Activated naive CD8-positive, alpha-beta T cell treated with anti-CD3 and anti-CD28 coated beads for 36 hours (primary cell): ENCODE results near the gene SMARCC1. TPM values are rescaled to one million over a fixed set of nuclear protein-coding genes. Genes with fewer than 3 reads are reported as not detected.

Source experiments
- DNase-seq: peaks from one replicate; pipeline ENCODE4 v3.0.0; 2021
- H3K27ac Mint-ChIP-seq: one replicate; pipeline ENCODE4 v1.8.0; 2022; ENCODE audit warnings: mild to moderate bottlenecking, moderate library complexity, mixed read lengths
- H3K27me3 Mint-ChIP-seq: one replicate; pipeline ENCODE4 v1.8.0; 2022; ENCODE audit warnings: mild to moderate bottlenecking, mixed read lengths
- H3K36me3 Mint-ChIP-seq: one replicate; pipeline ENCODE4 v1.8.0; 2021; ENCODE audit warnings: mild to moderate bottlenecking, mixed read lengths
- H3K4me1 Mint-ChIP-seq: one replicate; pipeline ENCODE4 v1.8.0; 2021; ENCODE audit warnings: mixed read lengths
- H3K4me3 Mint-ChIP-seq: one replicate; pipeline ENCODE4 v1.8.0; 2022; ENCODE audit warnings: mild to moderate bottlenecking, moderate library complexity, mixed read lengths
- H3K9me3 Mint-ChIP-seq: one replicate; pipeline ENCODE4 v1.8.0; 2022; ENCODE audit warnings: mixed read lengths
- total RNA-seq, 2 experiments: library from RNA; stranded (reverse); gene quantifications; one replicate each; pipeline ENCODE4 v1.2.3, GENCODE V29; 2021

The SMARCC1 gene
- total RNA-seq, 2 experiments from 2014 or later: 115 to 117 TPM

DNA sequence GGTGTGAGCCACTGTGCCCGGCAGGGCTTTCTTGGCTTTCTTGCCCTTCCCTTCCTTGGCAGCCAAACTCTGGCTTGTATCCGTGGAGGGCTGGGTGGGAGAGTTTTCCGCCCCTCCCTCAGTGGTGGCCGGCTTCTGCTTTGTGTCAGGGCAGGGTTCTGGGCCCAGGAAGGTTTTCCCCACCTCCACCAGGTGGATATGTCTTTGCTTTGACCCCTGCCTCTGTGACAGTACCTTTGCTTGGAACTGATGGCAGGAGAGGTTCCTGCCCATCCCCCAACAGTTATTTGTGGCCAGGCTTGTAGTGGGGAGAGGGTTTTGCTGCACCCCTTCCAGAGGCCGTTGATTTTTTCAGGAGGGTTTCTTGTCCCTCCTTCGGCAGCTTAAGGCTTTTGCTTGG is 227.4 kb downstream of the SMARCC1 start:
- H3K27ac Mint-ChIP-seq: no peak overlapping the region
- H3K4me1 Mint-ChIP-seq: no peaks in the 10 kb centered on the region
- H3K36me3 Mint-ChIP-seq: no peaks in the 10 kb centered on the region
- no peak overlapping the region for H3K4me3 Mint-ChIP-seq
- DNase-seq: no peak
- no peaks in the 10 kb centered on the region for H3K9me3 Mint-ChIP-seq
- peaks cover 11% of the 10 kb centered on the region for H3K27me3 Mint-ChIP-seq

DNA sequence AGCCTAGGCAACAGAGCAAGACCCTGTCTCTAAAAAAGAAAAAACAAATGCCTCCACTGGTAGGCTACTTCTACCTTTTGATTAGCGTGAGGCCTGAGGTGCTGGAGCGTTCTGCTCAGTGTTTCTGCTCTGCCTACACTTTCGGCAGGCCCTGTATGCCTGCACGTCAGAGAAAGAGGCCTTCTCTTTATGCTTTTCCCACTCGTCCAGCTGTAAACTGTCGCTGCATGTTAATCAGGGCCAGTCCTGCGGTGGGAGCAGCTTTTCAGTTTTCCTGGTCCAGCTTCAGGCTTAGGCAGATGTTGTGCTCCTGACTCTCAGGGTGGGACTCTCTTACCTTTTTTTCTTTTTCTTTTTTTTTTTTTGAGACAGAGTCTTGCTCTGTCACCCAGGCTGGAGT is 228.3 kb downstream of the SMARCC1 start:
- Mint-ChIP-seq H3K9me3 (no peaks in the 10 kb centered on the region), H3K36me3 (no peaks in the 10 kb centered on the region), H3K27me3 (peaks cover 14% of the 10 kb centered on the region), H3K27ac (no peak overlapping the region), H3K4me1 (no peaks in the 10 kb centered on the region), H3K4me3 (no peak overlapping the region)
- no peak for DNase-seq

DNA sequence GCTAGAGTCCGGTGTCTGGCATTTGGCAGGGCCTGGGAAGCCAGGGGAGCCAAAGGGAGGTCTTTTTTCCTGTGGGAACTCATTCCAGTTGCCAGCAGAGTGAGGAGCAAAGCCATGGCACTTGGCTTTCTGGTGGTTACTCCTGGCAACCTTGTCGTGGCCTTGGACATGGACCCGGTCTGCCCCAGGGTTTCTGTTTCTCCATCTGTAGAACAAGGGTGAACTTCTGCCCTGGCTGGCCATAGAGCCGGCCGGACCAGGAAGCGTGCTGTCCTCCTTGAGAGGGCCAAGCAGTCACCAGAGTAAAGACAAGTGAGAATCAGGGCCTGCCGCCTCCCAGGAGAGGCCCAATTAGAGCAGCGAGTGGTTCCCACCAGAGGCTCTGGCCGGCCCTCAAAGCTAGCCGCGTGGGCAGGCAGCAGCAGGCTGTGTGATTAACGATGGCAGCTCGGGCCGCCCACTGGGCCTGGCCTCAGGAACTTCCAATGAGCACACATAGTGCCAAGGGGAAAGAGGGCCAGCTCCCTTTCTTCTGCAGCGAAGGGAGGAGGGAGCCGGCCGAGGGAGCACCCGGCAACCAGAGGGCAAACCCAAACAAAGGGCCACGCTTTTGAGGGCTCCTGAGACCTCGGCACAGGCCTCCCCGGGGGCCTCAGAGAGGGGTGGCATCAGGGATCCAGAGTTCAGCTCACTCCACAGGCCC is 239.1 kb downstream of the SMARCC1 start:
- H3K9me3 Mint-ChIP-seq: no peaks in the 10 kb centered on the region
- no peak overlapping the region for H3K27ac Mint-ChIP-seq
- no peak for DNase-seq
- no peak overlapping the region for H3K4me3 Mint-ChIP-seq
- peaks cover 2% of the 10 kb centered on the region for H3K4me1 Mint-ChIP-seq
- H3K27me3 Mint-ChIP-seq: peaks cover 6% of the 10 kb centered on the region
- H3K36me3 Mint-ChIP-seq: no peaks in the 10 kb centered on the region

DNA sequence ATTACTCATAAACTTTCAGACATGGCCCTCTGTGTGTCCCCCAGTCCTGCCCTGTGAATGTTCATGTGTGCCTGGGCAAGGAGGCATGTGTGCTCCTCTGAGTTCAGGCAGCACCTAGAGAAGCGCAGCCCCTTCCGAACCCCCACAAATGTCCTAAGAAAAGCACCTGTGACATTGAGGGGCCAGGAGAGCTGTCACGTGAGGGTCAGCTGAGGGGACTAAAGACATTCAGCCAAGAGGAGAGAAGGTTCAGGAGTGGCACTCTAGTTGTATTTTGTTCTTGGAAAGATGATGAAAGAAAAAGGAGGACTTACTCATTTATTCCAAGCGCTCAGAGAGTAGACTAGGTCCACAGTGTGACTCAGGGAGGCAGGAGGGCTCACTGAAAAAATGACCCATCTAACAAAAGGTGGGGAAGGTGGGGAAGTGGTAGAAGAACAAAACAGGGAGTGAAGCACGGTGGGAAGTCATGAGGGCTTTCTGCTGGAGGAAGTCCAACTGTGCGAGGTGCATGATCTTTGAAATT is 240.0 kb downstream of the SMARCC1 start:
- Mint-ChIP-seq H3K4me3 (no peak overlapping the region), H3K27me3 (peaks cover 6% of the 10 kb centered on the region), H3K9me3 (no peaks in the 10 kb centered on the region), H3K4me1 (peaks cover 2% of the 10 kb centered on the region), H3K36me3 (no peaks in the 10 kb centered on the region), H3K27ac (no peak overlapping the region)
- DNase-seq: no peak

GRCh38 chr3:47540281-47540680 is 241.4 kb downstream of the SMARCC1 start:
- no peaks in the 10 kb centered on the region for H3K36me3 Mint-ChIP-seq
- peaks cover 6% of the 10 kb centered on the region for H3K27me3 Mint-ChIP-seq
- DNase-seq: no peak
- peaks cover 2% of the 10 kb centered on the region for H3K4me1 Mint-ChIP-seq
- no peak overlapping the region for H3K27ac Mint-ChIP-seq
- H3K4me3 Mint-ChIP-seq: no peak overlapping the region
- no peaks in the 10 kb centered on the region for H3K9me3 Mint-ChIP-seq

- Mint-ChIP-seq H3K27me3 (peaks cover 6% of the 10 kb centered on the region), H3K9me3 (no peaks in the 10 kb centered on the region), H3K4me1 (peaks cover 2% of the 10 kb centered on the region), H3K36me3 (no peaks in the 10 kb centered on the region), H3K27ac (no peak overlapping the region), H3K4me3 (no peak overlapping the region)
- DNase-seq: no peak
These were observed 244.7 kb downstream of the SMARCC1 start for GRCh38 chr3:47536967-47537366.

DNA sequence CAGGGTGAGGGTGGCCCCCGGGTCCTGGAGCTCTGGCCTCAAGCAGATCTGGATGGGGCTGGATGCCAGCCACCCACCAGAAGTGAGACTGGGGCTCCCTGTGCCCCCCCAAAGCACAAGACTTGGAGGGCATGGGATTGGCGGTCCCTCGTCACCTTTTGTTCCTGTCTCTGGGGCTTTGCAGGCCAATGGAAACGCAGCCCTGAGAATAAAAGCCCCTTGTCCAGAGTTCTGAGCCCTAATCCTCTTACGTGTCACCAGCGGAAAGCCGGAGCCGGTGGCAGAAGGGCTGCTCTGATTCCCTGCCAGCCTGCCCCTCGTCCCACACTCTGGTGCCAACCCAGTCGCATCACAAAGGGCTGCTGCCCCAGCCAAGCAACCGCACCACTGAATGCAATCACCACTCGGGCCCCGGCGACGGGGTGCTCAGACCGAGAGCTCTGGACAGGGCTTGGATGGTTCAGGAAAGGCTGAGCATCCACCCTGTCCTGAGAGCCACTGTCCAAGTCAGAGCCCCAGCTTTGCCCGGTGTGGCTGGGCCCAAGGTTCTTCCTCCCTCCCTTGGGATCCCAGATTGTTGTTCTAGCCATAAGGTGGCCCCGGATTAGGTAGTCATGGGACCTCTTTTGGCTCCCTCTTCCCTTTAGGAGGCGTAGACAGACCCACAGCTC is 245.3 kb downstream of the SMARCC1 start:
- Mint-ChIP-seq H3K36me3 (no peaks in the 10 kb centered on the region), H3K4me1 (no peaks in the 10 kb centered on the region), H3K4me3 (no peak overlapping the region), H3K27ac (no peak overlapping the region), H3K9me3 (no peaks in the 10 kb centered on the region), H3K27me3 (peaks cover 6% of the 10 kb centered on the region)
- no peak for DNase-seq

Other genes starting within 250 kb of the SMARCC1 start
- under 1 TPM; 0.54 to 0.56 TPM for gene CSPG5, start 203.0 kb downstream of the SMARCC1 start, total RNA-seq
- 100 to 1,000 TPM; 105 to 110 TPM for gene DHX30, start 21.2 kb upstream of the SMARCC1 start, total RNA-seq
- 10 to 100 TPM; 95.2 to 96.7 TPM for gene MAP4, start 234.5 kb upstream of the SMARCC1 start, total RNA-seq